GM12801 (cell line): ENCODE results near the gene SLC13A5.

Experiments
- TF ChIP-seq, protein P1 (sequence below): IDR thresholded peaks from one replicate; pipeline ENCODE4 v1.5.1; 2011; ENCODE audit warnings: control low read depth; ENCODE audit not compliant: insufficient read length; ENCODE audit errors: extremely low read depth

The SLC13A5 gene

DNA sequence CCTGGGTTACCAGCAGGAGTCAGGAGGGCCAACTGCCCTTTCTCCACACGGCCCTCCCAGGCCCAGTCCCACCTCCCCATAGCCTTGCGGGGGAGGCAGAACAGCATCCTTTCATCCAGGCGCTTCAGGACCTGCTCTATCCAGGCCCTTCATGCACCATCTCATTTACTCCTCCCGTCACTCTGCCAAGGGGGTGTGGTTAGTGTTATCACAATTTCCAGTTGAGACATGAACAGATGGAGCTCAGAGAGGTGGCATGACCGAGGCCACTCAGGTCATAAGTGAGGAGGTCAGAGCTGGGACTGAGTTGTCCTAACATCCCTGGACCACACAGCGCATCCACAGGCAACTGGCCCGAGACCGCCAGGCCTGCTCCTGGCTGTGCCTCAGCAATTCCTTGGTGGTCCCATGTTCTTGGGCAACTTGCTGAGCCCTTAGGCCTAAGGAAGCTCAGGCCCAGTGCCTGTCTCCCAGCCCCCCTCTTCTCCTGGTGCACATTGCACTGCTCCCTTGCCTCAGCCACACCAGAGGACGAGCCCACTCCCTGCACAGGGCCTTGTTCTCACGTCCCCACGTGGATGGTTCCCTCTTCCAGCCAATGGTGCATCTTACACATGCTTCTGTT is 37.9 kb downstream of the SLC13A5 start:
- TF ChIP-seq, protein P1, sequence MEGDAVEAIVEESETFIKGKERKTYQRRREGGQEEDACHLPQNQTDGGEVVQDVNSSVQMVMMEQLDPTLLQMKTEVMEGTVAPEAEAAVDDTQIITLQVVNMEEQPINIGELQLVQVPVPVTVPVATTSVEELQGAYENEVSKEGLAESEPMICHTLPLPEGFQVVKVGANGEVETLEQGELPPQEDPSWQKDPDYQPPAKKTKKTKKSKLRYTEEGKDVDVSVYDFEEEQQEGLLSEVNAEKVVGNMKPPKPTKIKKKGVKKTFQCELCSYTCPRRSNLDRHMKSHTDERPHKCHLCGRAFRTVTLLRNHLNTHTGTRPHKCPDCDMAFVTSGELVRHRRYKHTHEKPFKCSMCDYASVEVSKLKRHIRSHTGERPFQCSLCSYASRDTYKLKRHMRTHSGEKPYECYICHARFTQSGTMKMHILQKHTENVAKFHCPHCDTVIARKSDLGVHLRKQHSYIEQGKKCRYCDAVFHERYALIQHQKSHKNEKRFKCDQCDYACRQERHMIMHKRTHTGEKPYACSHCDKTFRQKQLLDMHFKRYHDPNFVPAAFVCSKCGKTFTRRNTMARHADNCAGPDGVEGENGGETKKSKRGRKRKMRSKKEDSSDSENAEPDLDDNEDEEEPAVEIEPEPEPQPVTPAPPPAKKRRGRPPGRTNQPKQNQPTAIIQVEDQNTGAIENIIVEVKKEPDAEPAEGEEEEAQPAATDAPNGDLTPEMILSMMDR = no peak

DNA sequence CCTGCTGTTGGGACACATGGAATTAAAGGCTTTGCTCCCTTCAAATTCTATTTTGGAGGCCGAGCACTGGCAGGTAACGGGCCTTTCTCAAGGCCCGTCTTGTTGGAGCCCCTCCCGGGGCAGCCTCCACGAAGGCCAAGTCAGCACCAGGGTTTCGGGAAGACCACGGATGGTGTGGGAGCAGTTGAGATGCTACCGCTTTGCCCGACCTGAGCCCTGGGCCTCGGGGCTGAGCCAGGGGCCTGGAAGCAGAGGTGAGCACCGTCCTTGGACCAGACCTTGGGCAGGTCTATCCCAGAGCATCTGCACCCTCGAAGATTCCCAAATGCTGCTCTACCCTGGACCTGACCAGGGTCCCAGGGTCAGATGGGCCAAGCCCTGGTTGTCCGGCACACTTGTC is 38.6 kb downstream of the SLC13A5 start:
- TF ChIP-seq, protein P1 = no peak

DNA sequence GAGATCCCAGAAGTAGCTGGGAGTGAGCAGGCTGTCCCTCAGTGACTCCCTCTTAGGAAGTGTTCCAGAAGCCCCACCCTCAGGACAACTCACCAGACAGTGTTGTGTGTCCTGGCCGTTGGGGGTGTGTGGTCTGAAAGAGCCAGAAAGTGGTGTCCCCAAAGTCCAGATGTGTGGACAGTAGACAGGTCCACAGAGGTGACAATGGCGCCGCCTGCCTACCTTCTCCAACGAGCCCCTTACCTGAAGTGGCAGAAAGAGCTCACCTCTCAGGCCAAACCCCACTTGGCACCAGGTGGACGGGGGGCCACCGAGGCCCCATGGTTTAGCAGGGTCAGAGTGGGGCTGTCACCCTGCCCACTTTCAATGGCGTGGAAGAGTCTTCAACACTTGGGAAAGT is 41.7 kb downstream of the SLC13A5 start:
- TF ChIP-seq, protein P1 = no peak

DNA sequence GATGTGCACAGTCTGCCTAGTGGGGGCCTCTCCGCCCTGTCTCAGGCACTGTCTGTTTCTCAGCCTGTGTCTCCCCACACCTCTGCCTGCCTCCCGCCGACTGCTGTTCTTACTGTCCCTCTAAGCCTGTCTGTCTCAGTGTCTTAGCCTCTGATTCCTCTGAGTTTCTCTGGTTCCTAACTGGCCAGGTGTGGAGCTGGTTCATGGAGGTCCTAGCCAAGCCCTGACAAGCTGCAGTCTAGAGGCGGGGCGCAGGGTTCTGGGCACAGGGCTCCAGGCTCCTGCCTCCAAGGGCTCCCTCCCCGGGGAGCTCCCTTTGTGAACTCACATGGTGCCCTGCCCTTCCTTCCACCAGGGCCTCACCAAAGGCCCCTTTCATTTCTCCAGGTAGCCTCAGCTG is 42.2 kb downstream of the SLC13A5 start:
- TF ChIP-seq, protein P1 = no peak

DNA sequence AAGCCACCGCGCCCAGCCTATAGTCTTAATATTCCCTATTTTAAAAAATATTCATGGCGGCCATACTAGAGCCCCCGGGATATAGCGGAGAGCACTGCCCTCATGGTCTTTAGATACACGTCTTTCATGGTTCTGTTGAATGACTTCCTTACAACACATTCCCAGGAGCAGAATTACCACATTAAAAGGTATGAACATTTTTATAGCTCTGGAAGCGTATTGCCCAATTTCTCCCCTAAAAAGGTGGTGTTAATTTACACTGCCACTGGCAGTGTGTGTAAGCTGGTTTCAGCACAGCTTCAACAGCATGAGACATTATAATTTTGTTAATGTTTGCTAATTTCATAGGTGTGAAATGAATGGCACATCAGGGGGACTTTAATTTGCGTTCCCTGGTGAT is 42.6 kb downstream of the SLC13A5 start:
- TF ChIP-seq, protein P1 = no peak

DNA sequence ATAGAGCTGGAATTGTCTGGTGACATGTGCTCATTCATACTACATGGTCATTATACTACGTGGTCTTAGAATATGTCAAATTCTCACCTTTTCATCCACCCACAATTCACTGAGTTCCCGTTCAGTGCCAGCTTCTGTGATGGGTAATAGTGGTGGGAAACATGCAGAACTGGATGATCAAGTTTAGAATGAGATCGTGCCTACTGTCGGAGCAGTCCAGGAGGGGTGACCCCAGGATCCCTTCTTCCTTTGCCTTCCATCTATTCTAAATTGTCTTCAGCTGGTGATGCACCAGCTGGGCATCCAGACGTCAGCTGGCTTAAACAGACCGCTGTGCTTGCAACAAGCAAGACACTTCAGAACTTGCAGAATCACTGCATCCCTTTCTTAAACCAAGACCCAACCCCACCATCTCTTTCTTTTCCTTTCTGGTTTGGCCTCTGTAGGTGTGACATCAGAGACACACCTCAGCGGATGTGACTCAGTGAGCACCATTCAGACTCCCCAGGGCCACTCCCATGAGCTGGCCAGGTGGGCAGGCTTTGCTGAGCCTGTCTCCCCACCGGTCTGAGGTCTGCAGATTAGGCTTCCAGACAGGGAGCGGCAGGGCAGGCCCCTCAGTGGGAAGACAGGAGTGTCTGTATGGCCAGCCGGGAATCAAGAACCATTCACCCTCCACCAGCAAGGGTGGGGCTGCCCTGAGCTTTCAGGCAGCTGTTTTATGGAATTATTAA is 43.5 kb downstream of the SLC13A5 start:
- TF ChIP-seq, protein P1 = no peak

DNA sequence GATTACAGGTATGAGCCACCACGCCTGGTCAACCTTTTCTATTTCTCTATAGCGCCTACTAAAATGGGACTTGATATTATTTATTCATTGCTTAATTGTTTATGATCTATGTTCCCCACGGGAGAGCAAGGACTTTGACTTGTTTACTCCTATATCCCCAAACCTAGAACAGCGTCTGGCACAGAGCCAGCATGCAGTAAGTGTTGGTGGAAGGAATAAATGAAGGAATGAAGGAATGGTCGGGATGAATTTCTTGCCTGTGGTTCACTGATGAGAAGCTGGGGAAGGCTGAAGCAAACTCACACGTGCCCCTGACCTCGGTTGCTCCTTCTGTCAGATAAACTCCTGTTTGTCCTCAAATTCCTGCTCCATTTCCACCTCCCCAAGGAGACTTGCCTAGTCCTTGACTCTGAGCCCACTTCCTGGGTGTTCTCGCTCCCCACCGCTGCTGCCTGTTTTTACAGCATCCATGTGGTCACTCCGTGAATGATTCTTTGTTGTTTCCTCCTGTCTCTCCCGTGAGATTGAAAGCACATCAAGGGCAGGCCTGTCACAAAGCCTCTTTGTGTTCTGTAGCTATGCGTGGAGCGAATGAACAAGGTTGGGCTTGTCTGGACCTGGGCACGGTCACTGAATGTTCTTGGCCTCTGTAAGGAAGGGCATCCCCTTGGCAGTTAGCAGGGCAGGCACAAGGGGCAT is 44.3 kb downstream of the SLC13A5 start:
- TF ChIP-seq, protein P1 = no peak
